Activated CD4-positive, alpha-beta memory T cell treated with anti-CD3 and anti-CD28 coated beads, Interleukin-2, amount 10 ng/mL, durations not matched to agents 7 days and 5 days (primary cell): ENCODE data around the gene SNX6. TPM values are rescaled to one million over a fixed set of nuclear protein-coding genes. Genes with fewer than 3 reads are reported as not detected.
A peak's percentile ranks its signal among the peaks of the same experiment; 100 is the strongest.
"Not testable (repeated sequence)": the region's sequence is repeated elsewhere in the genome, so short reads cannot be mapped to it uniquely, and the experiment has no call there.

ENCODE experiments used
- CTCF ChIA-PET: fragments of 350-600 bp; sonication (Branson Sonifier 250); formaldehyde crosslinking; loops from one replicate; lab custom pipeline; 2021; ENCODE audit warnings: antibody characterized with exemption, inconsistent platforms; lab: Charles Lee
- POLR2A ChIA-PET: fragments of 350-600 bp; sonication (Branson Sonifier 250); formaldehyde crosslinking; loops from one replicate; lab custom pipeline; 2021; ENCODE audit warnings: antibody characterized with exemption; lab: Charles Lee
- DNase-seq: peaks from one replicate; pipeline ENCODE4 v3.0.0-alpha.2; 2020
- H3K27ac Mint-ChIP-seq: one replicate; pipeline ENCODE4 v1.8.0; 2021; ENCODE audit warnings: mild to moderate bottlenecking, mixed read lengths
- H3K27me3 Mint-ChIP-seq: one replicate; pipeline ENCODE4 v1.8.0; 2021; ENCODE audit warnings: mixed read lengths
- H3K36me3 Mint-ChIP-seq: one replicate; pipeline ENCODE4 v1.8.0; 2021; ENCODE audit warnings: low read depth, mixed read lengths
- H3K4me1 Mint-ChIP-seq: one replicate; pipeline ENCODE4 v1.8.0; 2021; ENCODE audit warnings: mixed read lengths
- H3K4me3 Mint-ChIP-seq: one replicate; pipeline ENCODE4 v1.8.0; 2021; ENCODE audit warnings: mild to moderate bottlenecking, mixed read lengths
- H3K9me3 Mint-ChIP-seq: one replicate; pipeline ENCODE4 v1.8.0; 2021; ENCODE audit warnings: mixed read lengths
- total RNA-seq, 2 experiments: library from RNA; stranded (reverse); gene quantifications; one replicate each; pipeline ENCODE4 v1.2.3, GENCODE V29; 2021

SNX6 gene
- total RNA-seq, 2 experiments from 2014 or later, result 112 to 117 TPM

DNA sequence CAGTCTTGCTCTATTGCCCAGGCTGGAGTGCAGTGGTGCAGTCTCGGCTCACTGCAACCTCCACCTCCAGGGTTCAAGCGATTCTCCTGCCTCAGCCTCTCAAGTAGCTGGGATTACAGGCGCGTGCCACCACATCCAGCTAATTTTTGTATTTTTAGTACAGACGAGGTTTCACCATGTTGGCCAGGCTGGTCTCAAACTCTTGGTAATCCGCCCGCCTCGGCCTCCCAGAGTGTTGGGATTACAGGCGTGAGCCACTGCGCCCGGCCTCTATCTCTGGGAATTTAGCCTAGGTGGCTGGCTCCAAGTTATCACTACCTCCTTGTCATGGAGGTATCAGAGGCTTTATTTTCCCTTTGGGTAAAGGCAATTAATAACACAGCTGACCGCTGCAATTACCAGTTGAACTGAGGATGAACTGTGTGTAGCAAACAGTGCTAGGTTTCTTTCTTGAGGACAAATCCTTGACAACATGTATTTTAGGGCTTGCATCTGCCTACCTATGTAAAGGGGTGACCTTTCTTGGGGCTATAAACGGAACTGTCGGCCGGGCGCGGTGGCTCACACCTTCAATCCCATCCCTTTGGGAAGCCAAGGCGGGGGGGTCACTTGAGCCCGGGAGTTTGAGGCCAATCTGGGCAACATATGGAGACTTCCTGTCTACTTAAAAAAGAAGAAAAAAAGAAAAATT, 80.5 kb downstream of the SNX6 start:
- POLR2A ChIA-PET, H3K36me3 Mint-ChIP-seq, H3K9me3 Mint-ChIP-seq, H3K27me3 Mint-ChIP-seq, CTCF ChIA-PET, H3K27ac Mint-ChIP-seq, DNase-seq, H3K4me3 Mint-ChIP-seq: not testable (repeated sequence)
- H3K4me1 Mint-ChIP-seq, result peaks cover 19% of the 10 kb centered on the region

DNA sequence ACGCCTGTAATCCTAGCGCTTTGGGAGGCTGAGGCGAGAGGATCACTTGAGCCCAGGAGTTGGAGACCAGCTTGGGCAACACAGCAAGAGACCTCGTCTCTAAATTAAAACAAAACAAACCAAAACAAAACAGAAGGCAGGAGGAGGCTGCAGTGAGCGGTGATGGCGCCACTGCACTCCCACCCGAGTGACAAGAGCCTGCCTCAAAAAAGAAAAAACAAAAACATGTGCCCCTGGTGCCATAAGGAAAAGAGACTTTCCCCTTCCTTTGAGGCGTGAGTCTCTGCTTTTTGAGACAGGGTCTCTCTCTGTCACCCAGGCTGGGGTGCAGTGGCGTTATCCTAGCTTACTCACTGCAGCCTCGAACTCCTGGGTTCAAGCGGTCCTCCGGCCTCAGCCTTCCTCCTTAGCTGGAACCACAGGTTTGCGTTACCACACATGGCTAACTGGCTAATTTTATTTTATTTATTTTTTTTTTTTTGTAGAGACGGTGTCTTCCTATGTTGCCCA, 81.4 kb downstream of the SNX6 start:
- Mint-ChIP-seq H3K36me3 (no peaks in the 10 kb centered on the region), H3K27me3 (no peaks in the 10 kb centered on the region), H3K27ac (no peak overlapping the region), H3K9me3 (no peaks in the 10 kb centered on the region), H3K4me1 (peaks cover 14% of the 10 kb centered on the region), H3K4me3 (no peak overlapping the region)
- ChIA-PET CTCF (no interaction called here), POLR2A (interaction anchor here (0.7 to 1.1 kb wide), 2 partner anchors 8 to 177 kb away, joined by 3 read pairs; no protein-coding TSS in a partner anchor)
- DNase-seq, result no peak

DNA sequence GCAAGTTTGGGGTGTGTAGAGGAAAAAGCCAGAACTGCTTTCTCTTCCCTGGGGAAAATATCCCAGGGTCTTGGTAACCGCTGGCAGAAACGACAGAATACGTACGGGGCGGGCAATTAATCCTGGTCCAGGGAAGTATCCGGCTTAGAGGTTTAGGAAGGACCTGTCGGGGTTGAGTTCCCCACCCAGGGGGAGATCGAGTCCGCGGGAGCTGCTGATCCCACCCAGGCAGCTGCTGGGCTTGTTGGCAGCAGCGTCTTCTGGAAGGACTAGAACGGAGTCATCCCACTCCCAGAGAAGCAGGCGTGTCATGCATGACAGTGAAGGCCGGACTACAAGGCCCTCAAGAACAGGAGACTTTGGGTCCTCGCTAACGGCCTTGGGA, 82.8 kb downstream of the SNX6 start:
- CTCF ChIA-PET, H3K4me3 Mint-ChIP-seq, H3K27me3 Mint-ChIP-seq, H3K9me3 Mint-ChIP-seq, POLR2A ChIA-PET, H3K27ac Mint-ChIP-seq, DNase-seq, H3K36me3 Mint-ChIP-seq: not testable (repeated sequence)
- peaks cover 14% of the 10 kb centered on the region for H3K4me1 Mint-ChIP-seq

DNA sequence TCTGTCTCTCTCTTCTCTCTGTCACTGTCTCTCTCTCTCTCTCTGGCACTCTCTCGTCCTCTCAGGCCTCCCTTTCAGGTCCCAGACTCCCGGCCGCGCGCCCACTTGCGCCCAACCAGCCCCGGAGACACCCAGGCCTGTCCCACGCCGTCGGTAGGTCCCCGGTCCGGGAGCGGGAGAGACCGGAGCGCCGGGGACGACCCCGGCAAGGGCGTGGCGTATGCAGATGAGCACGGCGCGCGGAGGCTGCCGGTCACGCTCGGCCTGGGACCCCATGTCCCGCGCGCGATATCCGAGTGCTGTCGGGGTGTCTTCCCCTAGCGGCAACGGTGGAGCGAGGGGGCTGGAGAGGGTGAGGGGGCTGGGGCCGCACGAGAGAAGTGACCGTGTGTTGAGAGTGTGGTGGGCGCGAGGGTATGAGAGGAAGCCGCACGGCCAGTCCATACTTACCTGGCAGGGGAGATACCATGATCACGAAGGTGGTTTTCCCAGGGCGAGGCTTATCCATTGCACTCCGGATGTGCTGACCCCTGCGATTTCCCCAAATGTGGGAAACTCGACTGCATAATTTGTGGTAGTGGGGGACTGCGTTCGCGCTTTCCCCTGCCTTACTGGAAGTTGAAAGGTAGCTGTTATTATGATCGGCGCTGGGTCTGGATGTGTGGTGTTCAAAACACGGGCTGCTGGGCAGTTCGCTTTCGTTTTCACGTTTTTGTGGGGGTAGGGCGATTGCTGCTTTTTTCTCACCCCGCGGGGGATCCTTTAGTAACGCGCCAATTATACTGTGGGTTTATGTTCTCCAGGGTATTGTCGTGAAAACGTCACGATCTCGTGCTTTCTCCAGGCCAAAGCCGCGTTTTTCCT, 83.4 kb downstream of the SNX6 start:
- H3K9me3 Mint-ChIP-seq, DNase-seq, H3K4me3 Mint-ChIP-seq, POLR2A ChIA-PET, H3K27ac Mint-ChIP-seq, CTCF ChIA-PET, H3K36me3 Mint-ChIP-seq, H3K27me3 Mint-ChIP-seq: not testable (repeated sequence)
- H3K4me1 Mint-ChIP-seq, result peaks cover 11% of the 10 kb centered on the region

DNA sequence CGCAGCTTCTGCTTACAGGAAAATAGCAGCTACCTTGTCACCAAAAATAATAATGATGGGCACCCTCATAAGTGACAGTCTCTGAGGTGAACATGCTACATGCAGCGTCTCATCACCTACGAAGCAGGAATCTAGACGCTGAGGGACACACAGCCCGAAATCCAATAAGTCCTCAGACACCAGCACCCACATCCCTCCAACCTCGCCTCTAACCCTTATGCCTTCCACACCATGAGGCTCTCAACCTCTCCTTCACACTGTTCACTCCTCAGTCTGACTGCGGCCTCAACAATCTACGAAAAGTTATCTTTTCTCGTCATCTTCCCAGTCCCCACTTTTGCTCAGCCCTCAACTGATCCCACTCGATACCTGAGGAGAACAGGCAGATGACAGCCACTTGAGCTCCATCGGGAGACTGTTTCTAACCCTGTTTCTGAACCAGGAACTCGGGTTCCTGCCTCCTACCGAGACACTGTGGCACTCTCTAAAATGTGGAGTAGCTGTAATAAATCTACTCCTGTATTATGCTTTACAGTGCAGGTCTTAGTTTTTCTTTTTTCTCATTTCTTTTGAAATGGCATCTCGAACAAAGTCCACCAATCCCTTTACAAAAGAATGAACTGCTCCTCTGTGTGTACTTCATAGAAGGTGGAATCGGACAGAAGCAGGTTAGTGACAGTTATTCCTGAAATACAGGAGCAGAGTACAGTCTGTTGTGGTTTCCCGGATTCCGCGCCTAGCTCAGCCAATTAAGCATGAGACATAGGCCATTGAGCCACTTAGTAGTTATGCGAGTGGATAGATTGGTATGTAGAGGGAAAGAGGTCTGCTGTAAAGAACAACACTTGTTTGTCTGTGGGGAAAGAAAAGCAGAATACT, 89.5 kb downstream of the SNX6 start:
- peak overlapping the region; percentile 93 for H3K27ac Mint-ChIP-seq
- POLR2A ChIA-PET, result interaction anchor here (1.4 to 2.1 kb wide), 3 partner anchors 8 to 78 kb away, joined by 3 to 8 read pairs (median 6); partner anchors contain the start of gene SPTSSA
- not testable (repeated sequence) for H3K9me3 Mint-ChIP-seq, DNase-seq, H3K27me3 Mint-ChIP-seq
- peaks cover 36% of the 10 kb centered on the region for H3K4me1 Mint-ChIP-seq
- CTCF ChIA-PET, result interaction anchor here (1.4 kb wide), 1 partner anchor 14 kb away, joined by 3 read pairs; no protein-coding TSS in a partner anchor
- H3K4me3 Mint-ChIP-seq, result peak overlapping the region; percentile 95
- peaks cover 12% of the 10 kb centered on the region for H3K36me3 Mint-ChIP-seq

GRCh38 chr14:34539407-34540180, 90.4 kb downstream of the SNX6 start, which contains the start of gene EAPP:
TSS of gene EAPP (minus strand) at chr14:34539701. CDS start at chr14:34539628, 73 bp downstream.
- Mint-ChIP-seq H3K9me3 (no peaks in the 10 kb centered on the region), H3K27ac (peak within 1 kb of the TSS; percentile 93), H3K4me3 (peak within 1 kb of the TSS; percentile 95), H3K4me1 (peaks cover 36% of the 10 kb centered on the region), H3K27me3 (no peaks in the 10 kb centered on the region), H3K36me3 (peaks cover 12% of the 10 kb centered on the region)
- CTCF ChIA-PET, result interaction anchor here (1.4 kb wide), 1 partner anchor 15 kb away, joined by 3 read pairs; no protein-coding TSS in a partner anchor
- POLR2A ChIA-PET, result interaction anchor here (1.4 to 2.1 kb wide), 3 partner anchors 9 to 77 kb away, joined by 3 to 8 read pairs (median 6); partner anchors contain the start of gene SPTSSA
- DNase-seq, result peak; percentile 97

- peak overlapping the region; percentile 93 for H3K27ac Mint-ChIP-seq
- no peaks in the 10 kb centered on the region for H3K9me3 Mint-ChIP-seq
- peaks cover 38% of the 10 kb centered on the region for H3K4me1 Mint-ChIP-seq
- ChIA-PET CTCF (interaction anchor here (0.9 to 1.8 kb wide), 2 partner anchors 205 to 207 kb away, joined by 3 to 4 read pairs; no protein-coding TSS in a partner anchor), POLR2A (interaction anchor here (0.7 to 2.1 kb wide), 6 partner anchors 9 to 92 kb away, joined by 3 to 7 read pairs (median 5); partner anchors contain the start of gene SPTSSA)
- peaks cover 15% of the 10 kb centered on the region for H3K36me3 Mint-ChIP-seq
- no peaks in the 10 kb centered on the region for H3K27me3 Mint-ChIP-seq
- DNase-seq, result no peak
- peak overlapping the region; percentile 95 for H3K4me3 Mint-ChIP-seq
Measured at GRCh38 chr14:34538871-34539406, 91.0 kb downstream of the SNX6 start.

GRCh38 chr14:34538096-34538495, 91.9 kb downstream of the SNX6 start:
- H3K4me1 Mint-ChIP-seq, result peaks cover 38% of the 10 kb centered on the region
- H3K27me3 Mint-ChIP-seq, H3K4me3 Mint-ChIP-seq, H3K27ac Mint-ChIP-seq, DNase-seq, H3K9me3 Mint-ChIP-seq: not testable (repeated sequence)
- POLR2A ChIA-PET, result interaction anchor here (0.7 to 1.8 kb wide), 5 partner anchors 8 to 93 kb away, joined by 3 to 7 read pairs (median 4); partner anchors contain the start of gene SPTSSA
- CTCF ChIA-PET, result interaction anchor here (0.9 to 1.8 kb wide), 2 partner anchors 204 to 206 kb away, joined by 3 to 4 read pairs; no protein-coding TSS in a partner anchor
- H3K36me3 Mint-ChIP-seq, result peaks cover 21% of the 10 kb centered on the region

DNA sequence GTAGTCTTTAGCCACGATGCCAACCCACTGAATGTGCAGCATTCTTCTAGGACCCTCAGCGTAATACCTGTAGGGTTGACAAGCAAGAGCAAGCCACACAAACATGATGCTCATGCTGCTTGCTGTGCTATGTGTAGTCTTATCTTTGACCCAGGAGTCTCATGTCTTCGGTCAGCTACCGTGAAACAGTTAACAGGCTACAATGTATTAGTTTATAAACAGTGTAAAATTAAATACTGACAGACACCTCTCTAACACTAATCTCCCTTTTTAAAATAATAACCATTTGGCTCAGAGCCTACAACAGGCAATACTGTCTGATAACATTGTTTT, 92.3 kb downstream of the SNX6 start:
- ChIA-PET CTCF (interaction anchor here (1.8 kb wide), 1 partner anchor 206 kb away, joined by 4 read pairs; no protein-coding TSS in a partner anchor), POLR2A (interaction anchor here (1.7 to 1.8 kb wide), 2 partner anchors 9 to 17 kb away, joined by 7 read pairs; no protein-coding TSS in a partner anchor)
- H3K9me3 Mint-ChIP-seq, result no peaks in the 10 kb centered on the region
- peaks cover 38% of the 10 kb centered on the region for H3K4me1 Mint-ChIP-seq
- H3K4me3 Mint-ChIP-seq, result no peak overlapping the region
- H3K27me3 Mint-ChIP-seq, result no peaks in the 10 kb centered on the region
- DNase-seq, result no peak
- H3K27ac Mint-ChIP-seq, result no peak overlapping the region
- peaks cover 21% of the 10 kb centered on the region for H3K36me3 Mint-ChIP-seq

GRCh38 chr14:34536951-34537676, 92.8 kb downstream of the SNX6 start:
- ChIA-PET CTCF (interaction anchor here (1.8 kb wide), 1 partner anchor 205 kb away, joined by 4 read pairs; no protein-coding TSS in a partner anchor), POLR2A (interaction anchor here (1.7 to 1.8 kb wide), 2 partner anchors 9 to 17 kb away, joined by 7 read pairs; no protein-coding TSS in a partner anchor)
- Mint-ChIP-seq H3K9me3 (no peaks in the 10 kb centered on the region), H3K4me1 (peaks cover 38% of the 10 kb centered on the region), H3K27me3 (no peaks in the 10 kb centered on the region), H3K4me3 (no peak overlapping the region), H3K27ac (no peak overlapping the region), H3K36me3 (peaks cover 24% of the 10 kb centered on the region)
- no peak for DNase-seq
